ENCODE data around the gene TXNIP.

GRCh38 chr1:145953861-145954260 lies 42.5 kb downstream of the TXNIP start:
- TF ChIP-seq CTCF (conservative IDR thresholded peaks at IDR 0.05; ENCODE audit: low read depth, low read length) (no peak), EZH2 (IDR thresholded peaks at IDR 0.05; ENCODE audit: borderline replicate concordance, low read depth, low read length, poor library complexity, severe bottlenecking) (no peak)
